ENCODE data around the gene SEMA7A.

The SEMA7A gene

GRCh38 chr15:74403588-74403919 is 30.2 kb downstream of the SEMA7A start:
- H3K4me3 ChIP-seq (ENCODE audit: severe bottlenecking) = no peak overlapping the region
- no peak for ATAC-seq (ENCODE audit: low read depth)
- H3K4me1 ChIP-seq (ENCODE audit: insufficient read depth, poor library complexity, severe bottlenecking) = peaks cover 37% of the 10 kb centered on the region
- H3K27me3 ChIP-seq (ENCODE audit: insufficient read depth, poor library complexity, severe bottlenecking) = no peaks in the 10 kb centered on the region
- peak overlapping the region; percentile 95 for H3K27ac ChIP-seq (ENCODE audit: poor library complexity, severe bottlenecking)
- H3K36me3 ChIP-seq (ENCODE audit: low read depth) = no peaks in the 10 kb centered on the region
- TF ChIP-seq CTCF (IDR thresholded peaks at IDR 0.05; ENCODE audit: poor library complexity, severe bottlenecking) = no peak
- no peaks in the 10 kb centered on the region for H3K9me3 ChIP-seq (ENCODE audit: severe bottlenecking)
- DNase-seq (ENCODE audit: low spot score) = no peak

DNA sequence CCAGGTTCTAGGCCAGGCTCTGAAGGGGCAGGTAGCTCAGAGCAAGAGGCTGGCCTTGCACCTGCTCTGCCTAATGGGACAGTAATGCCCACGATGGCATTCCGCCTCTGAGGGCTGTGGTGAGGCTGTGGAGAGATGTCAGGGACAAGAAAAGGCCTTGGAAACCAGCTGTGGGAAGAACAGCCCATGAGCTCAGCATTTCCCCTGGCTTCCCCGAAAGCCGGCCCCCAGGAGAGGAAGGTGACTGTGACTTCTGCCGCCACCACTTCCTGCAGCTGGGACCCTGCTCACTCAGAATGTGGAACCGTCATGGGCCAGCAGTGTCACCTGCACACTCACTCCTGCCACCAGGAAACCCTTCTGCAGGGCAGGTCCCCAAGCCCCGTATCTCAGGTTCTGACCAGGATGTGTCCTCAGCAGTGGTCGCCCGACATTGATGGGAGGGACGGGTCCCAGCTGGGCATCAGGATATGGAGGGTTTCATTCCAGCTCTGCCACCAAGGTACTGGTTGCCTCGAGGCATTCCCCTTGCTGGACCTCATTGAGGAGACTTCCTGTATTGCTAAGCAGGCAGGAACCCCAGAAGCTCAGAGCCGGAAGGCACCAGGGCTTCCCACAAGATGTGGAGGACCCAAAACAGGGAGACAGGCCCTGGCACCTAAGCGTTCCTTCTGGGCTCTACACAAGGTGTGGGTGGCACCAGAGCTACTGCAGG is 30.7 kb downstream of the SEMA7A start:
- H3K4me3 ChIP-seq (ENCODE audit: severe bottlenecking) = no peak overlapping the region
- DNase-seq (ENCODE audit: low spot score) (no peak), ATAC-seq (ENCODE audit: low read depth) (no peak)

DNA sequence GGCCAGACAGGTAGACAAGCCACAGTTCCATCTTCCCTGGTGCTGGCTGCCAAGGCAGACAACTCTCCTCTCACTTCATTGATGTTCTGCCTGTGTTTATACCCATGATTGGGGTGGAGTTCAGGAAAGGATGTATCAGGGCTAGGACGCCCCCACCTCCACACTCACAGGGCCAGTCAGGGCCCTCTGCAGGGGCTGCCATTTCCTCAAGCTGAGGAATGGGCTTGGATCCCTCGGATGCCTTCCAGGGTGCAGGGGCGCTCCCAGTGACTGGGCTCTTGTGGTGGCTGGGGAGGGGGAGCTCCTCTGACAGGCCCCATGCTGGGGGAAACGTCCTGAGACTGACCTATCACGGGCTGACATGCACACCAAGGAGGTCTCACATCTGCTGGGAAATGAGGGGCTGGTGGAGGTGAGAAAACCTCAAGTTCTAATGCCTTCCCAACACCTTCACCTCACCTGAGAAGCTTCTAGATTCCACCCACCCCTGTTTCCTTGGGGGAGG is 31.4 kb downstream of the SEMA7A start:
- H3K4me1 ChIP-seq (ENCODE audit: insufficient read depth, poor library complexity, severe bottlenecking) = peaks cover 38% of the 10 kb centered on the region
- no peak for TF ChIP-seq CTCF (IDR thresholded peaks at IDR 0.05; ENCODE audit: poor library complexity, severe bottlenecking)
- peak overlapping the region; percentile 95 for H3K27ac ChIP-seq (ENCODE audit: poor library complexity, severe bottlenecking)
- no peaks in the 10 kb centered on the region for H3K9me3 ChIP-seq (ENCODE audit: severe bottlenecking)
- ATAC-seq (ENCODE audit: low read depth) (no peak), DNase-seq (ENCODE audit: low spot score) (no peak)
- no peaks in the 10 kb centered on the region for H3K27me3 ChIP-seq (ENCODE audit: insufficient read depth, poor library complexity, severe bottlenecking)
- no peak overlapping the region for H3K4me3 ChIP-seq (ENCODE audit: severe bottlenecking)
- H3K36me3 ChIP-seq (ENCODE audit: low read depth) = no peaks in the 10 kb centered on the region

More for the DNA sequence above, 30.7 kb downstream of the SEMA7A start:
- Histone ChIP-seq H3K9me3 (ENCODE audit: severe bottlenecking) (no peaks in the 10 kb centered on the region), H3K4me1 (ENCODE audit: insufficient read depth, poor library complexity, severe bottlenecking) (peaks cover 37% of the 10 kb centered on the region), H3K27me3 (ENCODE audit: insufficient read depth, poor library complexity, severe bottlenecking) (no peaks in the 10 kb centered on the region), H3K27ac (ENCODE audit: poor library complexity, severe bottlenecking) (peak overlapping the region; percentile 95), H3K36me3 (ENCODE audit: low read depth) (no peaks in the 10 kb centered on the region)
- no peak for TF ChIP-seq CTCF (IDR thresholded peaks at IDR 0.05; ENCODE audit: poor library complexity, severe bottlenecking)

GRCh38 chr15:74400915-74401757 is 32.6 kb downstream of the SEMA7A start:
- Histone ChIP-seq H3K36me3 (ENCODE audit: low read depth) (no peaks in the 10 kb centered on the region), H3K27me3 (ENCODE audit: insufficient read depth, poor library complexity, severe bottlenecking) (no peaks in the 10 kb centered on the region), H3K9me3 (ENCODE audit: severe bottlenecking) (no peaks in the 10 kb centered on the region), H3K4me3 (ENCODE audit: severe bottlenecking) (no peak overlapping the region), H3K4me1 (ENCODE audit: insufficient read depth, poor library complexity, severe bottlenecking) (peaks cover 42% of the 10 kb centered on the region), H3K27ac (ENCODE audit: poor library complexity, severe bottlenecking) (peak overlapping the region; percentile 95)
- ATAC-seq (ENCODE audit: low read depth) (peak; percentile 7; the same call in 1 of the 3 replicates), DNase-seq (ENCODE audit: low spot score) (no peak)
- no peak for TF ChIP-seq CTCF (IDR thresholded peaks at IDR 0.05; ENCODE audit: poor library complexity, severe bottlenecking)
